ENCODE results near the gene ABLIM1.

Gene ABLIM1

DNA sequence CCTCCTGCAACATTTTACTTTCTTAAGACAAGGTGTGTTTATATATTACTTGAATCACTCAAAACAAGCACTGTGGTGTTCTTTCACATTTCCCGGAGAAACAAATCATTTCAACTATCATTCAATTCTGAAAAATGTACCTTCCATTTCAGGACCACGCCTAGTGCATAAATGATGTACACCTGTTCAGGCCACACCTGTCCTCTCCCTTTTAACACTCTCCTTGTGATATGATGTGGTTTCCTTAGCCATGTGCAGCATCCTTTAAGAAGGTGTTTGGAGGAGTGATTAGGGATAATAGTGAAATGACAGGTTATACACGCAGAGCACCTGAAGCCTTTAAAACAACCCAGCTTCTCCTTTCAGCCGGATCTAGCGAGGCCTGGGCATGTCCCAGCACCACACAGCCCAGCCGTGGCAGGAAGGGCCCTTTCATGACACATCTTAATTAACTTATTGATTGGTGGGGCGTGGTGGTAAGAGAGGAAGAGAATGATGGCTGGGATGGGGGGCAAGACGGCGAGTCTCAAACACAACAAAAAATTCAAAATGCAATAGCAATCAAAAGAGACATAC lies 26.9 kb downstream of the ABLIM1 start:
- peak overlapping the region; percentile 56 for H3K4me3 ChIP-seq (replicated peaks; ENCODE audit: low read depth, low read length)
- TF ChIP-seq, protein P1, sequence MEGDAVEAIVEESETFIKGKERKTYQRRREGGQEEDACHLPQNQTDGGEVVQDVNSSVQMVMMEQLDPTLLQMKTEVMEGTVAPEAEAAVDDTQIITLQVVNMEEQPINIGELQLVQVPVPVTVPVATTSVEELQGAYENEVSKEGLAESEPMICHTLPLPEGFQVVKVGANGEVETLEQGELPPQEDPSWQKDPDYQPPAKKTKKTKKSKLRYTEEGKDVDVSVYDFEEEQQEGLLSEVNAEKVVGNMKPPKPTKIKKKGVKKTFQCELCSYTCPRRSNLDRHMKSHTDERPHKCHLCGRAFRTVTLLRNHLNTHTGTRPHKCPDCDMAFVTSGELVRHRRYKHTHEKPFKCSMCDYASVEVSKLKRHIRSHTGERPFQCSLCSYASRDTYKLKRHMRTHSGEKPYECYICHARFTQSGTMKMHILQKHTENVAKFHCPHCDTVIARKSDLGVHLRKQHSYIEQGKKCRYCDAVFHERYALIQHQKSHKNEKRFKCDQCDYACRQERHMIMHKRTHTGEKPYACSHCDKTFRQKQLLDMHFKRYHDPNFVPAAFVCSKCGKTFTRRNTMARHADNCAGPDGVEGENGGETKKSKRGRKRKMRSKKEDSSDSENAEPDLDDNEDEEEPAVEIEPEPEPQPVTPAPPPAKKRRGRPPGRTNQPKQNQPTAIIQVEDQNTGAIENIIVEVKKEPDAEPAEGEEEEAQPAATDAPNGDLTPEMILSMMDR (IDR thresholded peaks at IDR 0.05; ENCODE audit: low read length, missing control alignments): no peak
- no peak for DNase-seq (ENCODE audit: low read depth)

- no peak overlapping the region for H3K4me3 ChIP-seq (replicated peaks; ENCODE audit: low read depth, low read length)
- TF ChIP-seq, protein P1 (IDR thresholded peaks at IDR 0.05; ENCODE audit: low read length, missing control alignments): no peak
- DNase-seq (ENCODE audit: low read depth): no peak
These were observed 28.0 kb downstream of the ABLIM1 start for GRCh38 chr10:114629824-114630730.

GRCh38 chr10:114629083-114629823 lies 28.8 kb downstream of the ABLIM1 start:
- no peak overlapping the region for H3K4me3 ChIP-seq (replicated peaks; ENCODE audit: low read depth, low read length)
- TF ChIP-seq, protein P1 (IDR thresholded peaks at IDR 0.05; ENCODE audit: low read length, missing control alignments): no peak
- no peak for DNase-seq (ENCODE audit: low read depth)

- TF ChIP-seq, protein P1 (IDR thresholded peaks at IDR 0.05; ENCODE audit: low read length, missing control alignments): no peak
- no peak overlapping the region for H3K4me3 ChIP-seq (replicated peaks; ENCODE audit: low read depth, low read length)
- no peak for DNase-seq (ENCODE audit: low read depth)
These were observed 30.0 kb downstream of the ABLIM1 start for GRCh38 chr10:114628106-114628505.

DNA sequence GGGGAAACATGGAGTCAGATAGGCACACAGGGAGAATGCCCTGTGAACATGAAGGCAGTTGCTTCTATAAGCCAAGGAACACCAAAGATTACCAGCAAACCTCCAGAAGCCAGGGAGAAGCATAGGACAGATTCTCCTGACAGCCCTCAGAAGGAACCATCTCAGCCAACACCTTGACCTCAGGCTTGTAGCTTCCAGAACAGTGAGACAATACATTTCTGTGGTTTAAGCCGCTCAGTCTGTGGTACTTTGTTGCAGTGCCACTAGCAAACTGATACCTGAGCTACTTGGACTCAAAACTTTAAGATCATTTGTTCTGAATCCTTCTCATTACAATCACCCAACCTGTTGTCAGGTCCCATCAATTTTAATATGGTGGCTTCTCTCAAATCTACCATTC lies 31.2 kb downstream of the ABLIM1 start:
- no peak overlapping the region for H3K4me3 ChIP-seq (replicated peaks; ENCODE audit: low read depth, low read length)
- TF ChIP-seq, protein P1 (IDR thresholded peaks at IDR 0.05; ENCODE audit: low read length, missing control alignments): no peak
- no peak for DNase-seq (ENCODE audit: low read depth)

DNA sequence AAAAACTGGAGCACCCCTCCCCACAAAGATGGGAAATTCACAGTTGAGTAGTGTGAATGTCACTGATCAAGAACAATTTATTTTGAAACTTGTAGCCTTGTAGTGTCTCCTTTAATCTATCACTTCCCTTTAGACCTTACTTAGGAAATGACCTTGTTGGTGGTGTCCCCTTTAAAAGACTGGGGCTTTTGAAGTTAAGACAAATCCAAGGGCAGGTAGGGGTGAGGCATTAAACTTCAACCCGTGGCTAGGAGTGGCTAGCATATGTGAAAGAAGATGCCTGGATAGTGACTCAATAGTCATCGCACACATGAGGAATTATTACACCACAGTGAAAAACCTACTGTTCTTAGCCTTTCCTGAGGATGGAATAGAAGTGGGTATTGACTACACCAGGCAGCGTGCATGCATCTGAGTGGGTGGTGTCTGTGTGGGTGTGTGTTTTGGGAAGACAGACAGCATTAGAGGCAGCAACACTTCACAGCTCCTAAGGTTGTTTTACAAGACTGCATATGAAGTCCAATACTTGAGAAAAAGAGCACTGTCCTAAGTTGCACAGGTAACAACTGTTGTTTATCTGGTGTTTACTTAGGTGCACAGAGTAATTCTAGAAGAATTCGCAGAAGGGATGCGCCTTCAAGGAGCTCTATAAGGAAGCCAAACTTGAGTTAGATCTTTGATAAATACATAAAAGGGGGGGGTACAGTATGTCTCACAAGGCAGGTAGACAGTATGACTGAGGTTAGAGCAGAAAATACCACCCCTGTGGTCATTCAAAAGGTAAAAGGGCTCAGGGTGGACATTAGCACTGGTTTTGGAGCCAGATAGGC lies 32.9 kb downstream of the ABLIM1 start:
- H3K4me3 ChIP-seq (replicated peaks; ENCODE audit: low read depth, low read length): no peak overlapping the region
- DNase-seq (ENCODE audit: low read depth): no peak
- TF ChIP-seq, protein P1 (IDR thresholded peaks at IDR 0.05; ENCODE audit: low read length, missing control alignments): no peak

All from fibroblast of pulmonary artery (primary cell).